Measurements from ENCODE around the gene CEACAM5.

Gene CEACAM5

DNA sequence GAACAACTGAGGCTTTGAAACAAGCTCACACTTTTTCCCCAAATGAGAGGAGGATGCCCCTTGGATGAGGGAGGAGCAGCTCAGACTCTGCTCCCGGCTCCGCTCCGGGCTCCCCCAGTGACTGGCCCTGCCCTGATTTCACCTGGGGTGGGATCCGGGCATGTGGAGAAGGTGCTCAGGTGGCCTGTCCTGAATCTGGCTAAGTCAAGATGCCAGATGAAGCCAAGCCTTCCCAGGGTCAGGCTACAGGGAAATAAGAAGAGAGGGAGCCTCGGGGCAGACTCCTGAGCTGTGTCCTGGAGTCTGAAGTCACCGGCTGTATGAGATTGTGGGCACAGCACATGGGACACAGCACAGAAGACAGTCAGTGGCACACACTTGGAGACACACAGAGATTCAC lies 10.3 kb downstream of the CEACAM5 start:
- peak; percentile 31 for DNase-seq (ENCODE audit: low spot score)
- no peak overlapping the region for H3K27ac ChIP-seq
- TF ChIP-seq, protein P1, sequence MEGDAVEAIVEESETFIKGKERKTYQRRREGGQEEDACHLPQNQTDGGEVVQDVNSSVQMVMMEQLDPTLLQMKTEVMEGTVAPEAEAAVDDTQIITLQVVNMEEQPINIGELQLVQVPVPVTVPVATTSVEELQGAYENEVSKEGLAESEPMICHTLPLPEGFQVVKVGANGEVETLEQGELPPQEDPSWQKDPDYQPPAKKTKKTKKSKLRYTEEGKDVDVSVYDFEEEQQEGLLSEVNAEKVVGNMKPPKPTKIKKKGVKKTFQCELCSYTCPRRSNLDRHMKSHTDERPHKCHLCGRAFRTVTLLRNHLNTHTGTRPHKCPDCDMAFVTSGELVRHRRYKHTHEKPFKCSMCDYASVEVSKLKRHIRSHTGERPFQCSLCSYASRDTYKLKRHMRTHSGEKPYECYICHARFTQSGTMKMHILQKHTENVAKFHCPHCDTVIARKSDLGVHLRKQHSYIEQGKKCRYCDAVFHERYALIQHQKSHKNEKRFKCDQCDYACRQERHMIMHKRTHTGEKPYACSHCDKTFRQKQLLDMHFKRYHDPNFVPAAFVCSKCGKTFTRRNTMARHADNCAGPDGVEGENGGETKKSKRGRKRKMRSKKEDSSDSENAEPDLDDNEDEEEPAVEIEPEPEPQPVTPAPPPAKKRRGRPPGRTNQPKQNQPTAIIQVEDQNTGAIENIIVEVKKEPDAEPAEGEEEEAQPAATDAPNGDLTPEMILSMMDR (IDR thresholded peaks at IDR 0.05), result no peak
- H3K4me3 ChIP-seq, result no peak overlapping the region

DNA sequence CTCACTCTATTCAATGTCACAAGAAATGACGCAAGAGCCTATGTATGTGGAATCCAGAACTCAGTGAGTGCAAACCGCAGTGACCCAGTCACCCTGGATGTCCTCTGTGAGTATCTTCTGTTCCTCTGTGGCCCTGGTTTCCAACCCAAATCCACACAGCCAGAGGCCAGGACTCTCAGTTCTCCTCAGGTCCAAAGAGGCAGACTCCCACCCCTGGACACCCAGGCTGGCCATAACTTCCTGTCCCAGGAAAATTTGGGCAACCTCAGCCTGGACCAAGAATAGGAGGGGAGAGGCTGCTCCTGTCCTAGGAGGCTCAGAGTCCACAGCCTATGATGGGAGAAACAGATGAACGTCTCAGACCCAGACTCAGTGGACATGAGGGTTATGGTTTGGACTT lies 11.7 kb downstream of the CEACAM5 start:
- H3K27ac ChIP-seq, result no peak overlapping the region
- no peak overlapping the region for H3K4me3 ChIP-seq
- TF ChIP-seq, protein P1 (IDR thresholded peaks at IDR 0.05), result no peak
- DNase-seq (ENCODE audit: low spot score), result no peak

DNA sequence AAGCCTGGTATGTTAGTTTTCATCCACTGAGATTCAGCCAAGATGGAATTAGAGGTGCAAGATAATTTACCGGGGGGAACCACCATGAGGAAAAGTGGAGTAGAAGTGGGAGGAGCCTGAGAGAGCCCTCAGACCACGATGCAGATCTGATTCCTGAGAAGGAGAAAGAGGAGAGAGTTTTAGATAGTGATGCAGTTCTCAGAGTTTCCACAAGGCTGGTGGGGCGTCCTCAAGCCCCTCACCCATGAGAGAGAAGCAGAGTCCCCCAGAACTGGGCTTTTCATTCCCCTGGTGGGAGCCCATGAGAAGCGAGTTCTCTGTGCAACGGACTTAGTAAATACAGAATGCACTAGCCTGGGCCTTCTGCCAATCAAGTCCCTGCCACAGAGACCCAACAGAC lies 18.1 kb downstream of the CEACAM5 start:
- Histone ChIP-seq H3K4me3 (no peak overlapping the region), H3K27ac (no peak overlapping the region)
- peak; percentile 31 for DNase-seq (ENCODE audit: low spot score)
- TF ChIP-seq, protein P1 (IDR thresholded peaks at IDR 0.05), result no peak

DNA sequence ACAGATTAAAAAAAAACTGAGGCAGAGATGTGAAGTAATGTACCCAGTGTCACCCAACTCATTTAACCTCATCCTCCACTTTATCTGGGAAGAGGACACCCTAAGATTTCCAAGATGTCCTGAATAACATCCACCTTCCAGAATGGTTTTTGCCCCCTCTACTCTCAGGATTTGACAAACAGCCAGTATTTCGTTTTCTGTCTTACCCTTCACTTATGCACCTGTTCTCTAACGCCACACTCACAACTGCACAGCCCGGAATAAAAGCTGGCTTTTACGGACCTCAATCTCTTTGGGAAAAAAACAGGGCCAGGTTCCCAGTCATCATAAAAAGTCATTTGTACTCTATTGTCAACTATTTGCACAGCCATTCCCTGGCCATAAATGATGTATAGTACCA lies 25.7 kb downstream of the CEACAM5 start:
- peak; percentile 4 for DNase-seq (ENCODE audit: low spot score)
- no peak overlapping the region for H3K27ac ChIP-seq
- no peak overlapping the region for H3K4me3 ChIP-seq
- TF ChIP-seq, protein P1 (IDR thresholded peaks at IDR 0.05), result no peak

DNA sequence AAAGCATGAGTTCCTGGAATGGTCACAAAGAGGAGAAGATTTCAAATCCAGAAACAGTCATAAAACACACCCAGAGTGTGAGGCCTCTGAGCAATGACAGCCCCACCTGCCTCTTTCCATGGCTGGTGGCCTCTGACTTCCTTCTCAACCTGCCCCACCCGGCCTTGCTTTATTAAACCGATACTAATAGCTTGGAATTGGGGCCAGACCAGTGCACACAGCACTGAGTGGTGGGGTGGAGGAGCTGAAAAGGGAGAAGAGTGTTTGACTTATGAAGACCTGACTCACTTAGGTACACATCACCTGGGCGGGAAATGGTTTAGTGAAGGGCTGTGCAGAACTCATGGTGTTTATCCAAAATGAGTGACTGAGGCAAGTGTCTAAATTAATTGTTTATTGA lies 26.2 kb downstream of the CEACAM5 start:
- H3K4me3 ChIP-seq, result no peak overlapping the region
- TF ChIP-seq, protein P1 (IDR thresholded peaks at IDR 0.05), result no peak
- DNase-seq (ENCODE audit: low spot score), result peak; percentile 31
- no peak overlapping the region for H3K27ac ChIP-seq

DNA sequence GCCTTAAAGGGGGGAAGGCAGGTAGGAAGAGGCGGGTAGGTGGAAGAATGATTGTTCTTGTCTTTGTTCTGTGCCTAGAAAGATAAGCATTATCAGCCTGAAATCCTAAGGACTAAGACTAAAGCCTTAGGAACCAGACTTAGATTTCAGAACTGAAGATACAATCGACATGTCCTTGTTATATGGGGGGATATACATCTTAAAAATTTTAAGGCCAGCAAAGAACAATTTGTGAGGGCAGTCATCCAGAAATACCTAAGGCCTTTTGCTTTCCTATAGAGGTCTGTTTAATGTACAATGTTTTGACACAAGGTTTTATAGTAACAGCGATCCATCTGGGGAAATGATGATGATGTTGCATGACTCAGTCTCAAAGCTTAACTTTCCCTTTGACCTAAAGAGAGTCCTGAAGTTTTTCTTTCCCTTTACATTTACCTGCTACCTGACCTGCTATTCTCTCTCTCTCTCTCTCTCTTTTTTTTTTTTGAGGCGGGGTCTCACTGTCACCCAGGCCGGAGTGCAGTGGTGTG lies 26.7 kb downstream of the CEACAM5 start:
- Histone ChIP-seq H3K27ac (no peak overlapping the region), H3K4me3 (no peak overlapping the region)
- no peak for DNase-seq (ENCODE audit: low spot score)
- TF ChIP-seq, protein P1 (IDR thresholded peaks at IDR 0.05), result no peak

DNA sequence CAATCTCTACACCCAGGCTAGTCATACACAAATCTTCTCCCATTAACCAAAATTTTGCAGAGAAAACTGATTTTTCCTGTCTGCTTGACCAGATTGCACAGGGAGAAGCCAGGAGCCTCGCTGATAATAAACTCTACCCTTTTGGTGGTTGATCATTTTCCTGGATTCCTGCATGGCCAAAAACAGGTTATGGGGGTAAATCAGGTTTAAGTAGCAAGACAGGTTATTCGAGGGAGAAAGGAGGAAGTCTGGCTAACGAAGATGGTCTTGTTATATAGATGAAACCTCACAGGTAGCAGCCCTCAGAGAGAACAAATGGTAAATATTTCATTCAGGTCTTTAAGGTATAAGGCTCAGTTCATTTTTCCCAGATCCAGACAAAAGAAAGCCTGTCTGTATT lies 30.9 kb downstream of the CEACAM5 start:
- H3K4me3 ChIP-seq, result no peak overlapping the region
- TF ChIP-seq, protein P1 (IDR thresholded peaks at IDR 0.05), result no peak
- no peak overlapping the region for H3K27ac ChIP-seq
- peak; percentile 3 for DNase-seq (ENCODE audit: low spot score)

Measured in coronary artery (tissue), 2 donors.